ENCODE results near the gene CENPL. TPM values are rescaled to one million over a fixed set of nuclear protein-coding genes. Genes with fewer than 3 reads are reported as not detected.
"Not testable (repeated sequence)": the region's sequence is repeated elsewhere in the genome, so short reads cannot be mapped to it uniquely, and the experiment has no call there.

The CENPL gene
- total RNA-seq, 6 experiments from 2014 or later: 1.0 to 2.2 (median 1.6) TPM

DNA sequence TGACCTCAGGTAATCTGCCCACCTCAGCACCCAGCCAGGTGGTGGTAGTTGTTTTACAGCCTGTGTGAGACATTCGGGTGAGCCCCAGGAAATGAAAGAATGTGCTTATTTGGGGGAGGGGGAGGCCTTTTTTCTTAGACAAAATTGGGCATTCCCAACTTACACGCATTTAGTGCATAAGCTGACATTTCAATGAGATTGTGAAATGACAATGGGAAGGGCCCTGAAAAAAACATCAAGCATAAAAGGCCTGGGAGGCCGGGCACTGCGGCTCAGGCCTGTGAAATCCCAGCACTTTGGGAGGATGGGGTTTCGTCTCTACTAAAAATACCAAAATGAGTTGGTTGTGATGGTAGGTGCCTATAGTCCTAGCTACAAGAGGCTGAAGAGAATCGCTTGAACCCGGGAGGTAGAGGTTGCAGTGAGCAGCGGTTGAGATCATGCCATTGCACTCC, 38.1 kb upstream of the CENPL start:
- Histone ChIP-seq H3K4me1 (peaks cover 0 to 23% (median 9%) of the 10 kb centered on the region in 4 donors), H3K9me3 (no peaks in the 10 kb centered on the region), H3K27me3 (no peaks in the 10 kb centered on the region), H3K36me3 (peaks cover 16 to 60% (median 24%) of the 10 kb centered on the region in 4 donors), H3K27ac (no peak overlapping the region), H3K4me3 (no peak overlapping the region)
- 72% methylated on average over 7 of the region's 8 CpGs for WGBS (ENCODE audit: insufficient coverage, low coverage, low lambda C conversion rate, missing lambda C conversion rate)
- DNase-seq (no peak), ATAC-seq (no peak)
- intact Hi-C loops (cut with DNase I): no loop called here
- TF ChIP-seq POLR2A (IDR thresholded peaks at IDR 0.05): no peak
- TF ChIP-seq, protein P1, sequence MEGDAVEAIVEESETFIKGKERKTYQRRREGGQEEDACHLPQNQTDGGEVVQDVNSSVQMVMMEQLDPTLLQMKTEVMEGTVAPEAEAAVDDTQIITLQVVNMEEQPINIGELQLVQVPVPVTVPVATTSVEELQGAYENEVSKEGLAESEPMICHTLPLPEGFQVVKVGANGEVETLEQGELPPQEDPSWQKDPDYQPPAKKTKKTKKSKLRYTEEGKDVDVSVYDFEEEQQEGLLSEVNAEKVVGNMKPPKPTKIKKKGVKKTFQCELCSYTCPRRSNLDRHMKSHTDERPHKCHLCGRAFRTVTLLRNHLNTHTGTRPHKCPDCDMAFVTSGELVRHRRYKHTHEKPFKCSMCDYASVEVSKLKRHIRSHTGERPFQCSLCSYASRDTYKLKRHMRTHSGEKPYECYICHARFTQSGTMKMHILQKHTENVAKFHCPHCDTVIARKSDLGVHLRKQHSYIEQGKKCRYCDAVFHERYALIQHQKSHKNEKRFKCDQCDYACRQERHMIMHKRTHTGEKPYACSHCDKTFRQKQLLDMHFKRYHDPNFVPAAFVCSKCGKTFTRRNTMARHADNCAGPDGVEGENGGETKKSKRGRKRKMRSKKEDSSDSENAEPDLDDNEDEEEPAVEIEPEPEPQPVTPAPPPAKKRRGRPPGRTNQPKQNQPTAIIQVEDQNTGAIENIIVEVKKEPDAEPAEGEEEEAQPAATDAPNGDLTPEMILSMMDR (IDR thresholded peaks at IDR 0.05): no peak

DNA sequence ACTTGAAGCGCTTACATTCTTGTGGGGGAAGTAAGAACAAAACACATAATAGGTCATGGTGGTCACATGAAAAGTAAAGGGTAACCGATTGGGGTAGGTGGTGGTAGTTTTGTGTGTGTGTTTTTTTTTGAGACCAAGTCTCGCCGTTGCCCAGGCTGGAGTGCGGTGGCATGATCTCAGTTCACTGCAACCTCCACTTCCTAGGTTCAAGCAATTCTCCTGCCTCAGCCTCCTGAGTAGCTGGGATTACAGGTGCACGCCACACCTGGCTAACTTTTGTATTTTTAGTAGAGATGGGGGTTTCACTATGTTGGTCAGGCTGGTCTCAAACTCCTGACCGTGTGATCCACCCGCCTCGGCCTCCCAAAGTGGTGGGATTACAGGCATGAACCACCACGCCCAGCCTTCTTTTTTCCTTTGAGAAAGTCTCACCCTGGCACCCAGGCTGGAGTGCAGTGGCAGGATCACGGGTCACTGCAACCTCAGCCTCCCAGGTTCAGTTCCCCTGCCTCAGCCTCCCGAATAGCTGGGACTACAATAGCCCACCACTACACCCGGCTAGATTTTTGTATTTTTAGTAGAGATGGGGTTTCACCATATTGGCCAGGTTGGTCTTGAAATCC, 37.6 kb upstream of the CENPL start:
- Histone ChIP-seq H3K4me1 (peaks cover 0 to 23% (median 9%) of the 10 kb centered on the region in 4 donors), H3K36me3 (peaks cover 16 to 66% (median 24%) of the 10 kb centered on the region in 4 donors)
- intact Hi-C loops (cut with DNase I); H3K9me3 ChIP-seq; H3K27ac ChIP-seq; H3K27me3 ChIP-seq; H3K4me3 ChIP-seq; DNase-seq: not testable (repeated sequence)
- WGBS (ENCODE audit: insufficient coverage, low coverage, low lambda C conversion rate, missing lambda C conversion rate): 93% methylated on average over 5 of the region's 13 CpGs
- ATAC-seq: peak in 1 of 4 donors; percentile 10

DNA sequence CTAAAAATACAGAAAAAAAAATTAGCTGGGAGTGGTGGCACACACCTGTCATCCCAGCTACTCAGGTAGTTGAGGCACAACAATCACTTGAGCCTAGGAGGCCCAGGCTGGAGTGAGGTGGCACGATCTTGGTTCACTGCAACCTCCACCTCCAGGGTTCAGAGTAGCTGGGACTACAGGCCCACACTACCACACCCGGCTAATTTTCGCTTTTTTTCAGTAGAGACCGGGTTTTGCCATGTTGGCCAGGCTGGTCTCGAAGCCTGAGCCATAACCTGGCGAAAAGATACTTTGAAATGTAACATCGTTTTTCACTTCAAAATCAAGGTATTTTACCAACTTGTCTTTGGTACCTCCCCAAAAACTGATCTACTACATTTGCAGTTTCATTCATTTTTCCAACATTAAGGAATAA, 37.1 kb upstream of the CENPL start:
- DNase-seq (no peak), ATAC-seq (no peak)
- WGBS (ENCODE audit: insufficient coverage, low coverage, low lambda C conversion rate, missing lambda C conversion rate): 94% methylated on average over 3 of the region's 7 CpGs
- intact Hi-C loops (cut with DNase I): no loop called here
- Histone ChIP-seq H3K4me3 (no peak overlapping the region), H3K4me1 (peaks cover 0 to 18% (median 8%) of the 10 kb centered on the region in 4 donors), H3K27me3 (no peaks in the 10 kb centered on the region), H3K9me3 (no peaks in the 10 kb centered on the region), H3K36me3 (peaks cover 16 to 69% (median 24%) of the 10 kb centered on the region in 4 donors), H3K27ac (no peak overlapping the region)
- TF ChIP-seq, protein P1 (IDR thresholded peaks at IDR 0.05): no peak
- TF ChIP-seq POLR2A (IDR thresholded peaks at IDR 0.05): no peak

DNA sequence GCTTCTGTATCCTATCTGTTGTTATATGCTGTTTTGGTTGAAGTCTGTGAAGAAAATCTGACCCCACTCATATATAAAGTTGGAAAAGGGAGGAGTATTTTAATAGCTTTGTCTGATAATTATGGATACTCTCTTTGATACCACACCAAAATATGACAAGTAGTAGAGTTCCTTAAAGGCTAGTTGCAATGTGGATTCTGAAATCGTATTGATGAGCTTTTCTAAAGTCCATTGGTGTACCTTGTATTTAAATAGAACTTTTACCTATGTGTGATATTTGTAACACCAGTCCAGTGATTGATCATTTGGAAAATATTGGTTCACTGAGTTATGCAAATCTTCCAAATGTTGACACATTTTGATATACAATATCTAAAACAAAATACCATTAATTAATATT, 35.4 kb upstream of the CENPL start:
- H3K36me3 ChIP-seq: peaks cover 8 to 58% (median 19%) of the 10 kb centered on the region in 4 donors
- intact Hi-C loops (cut with DNase I): no loop called here

DNA sequence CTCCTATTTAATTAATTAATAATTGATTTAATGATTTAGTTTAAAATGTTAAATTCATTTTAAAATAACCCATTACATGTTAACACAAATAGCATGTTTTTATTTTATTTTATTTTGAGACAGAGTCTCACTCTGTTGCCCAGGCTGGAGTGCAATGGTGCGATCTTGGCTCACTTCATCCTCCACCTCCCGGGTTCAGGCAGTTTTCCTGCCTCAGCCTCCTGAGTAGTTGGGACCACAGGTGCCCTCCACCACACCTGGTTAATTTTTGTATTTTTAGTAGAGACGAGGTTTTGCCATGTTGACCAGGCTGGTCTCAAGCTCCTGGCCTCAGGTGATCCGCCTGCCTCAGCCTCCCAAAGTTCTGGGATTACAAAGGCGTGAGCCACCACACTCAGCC, 34.9 kb upstream of the CENPL start:
- intact Hi-C loops (cut with DNase I); H3K27me3 ChIP-seq; H3K9me3 ChIP-seq; DNase-seq; H3K4me1 ChIP-seq; H3K27ac ChIP-seq; H3K4me3 ChIP-seq; ATAC-seq: not testable (repeated sequence)
- 95% methylated on average over 5 of the region's 5 CpGs for WGBS (ENCODE audit: insufficient coverage, low coverage, low lambda C conversion rate, missing lambda C conversion rate)
- peaks cover 3 to 53% (median 15%) of the 10 kb centered on the region in 4 donors for H3K36me3 ChIP-seq

More for the DNA sequence above, 35.4 kb upstream of the CENPL start:
- Histone ChIP-seq H3K9me3 (no peaks in the 10 kb centered on the region), H3K27ac (no peak overlapping the region), H3K4me1 (peaks cover 0 to 1% (median under 1%) of the 10 kb centered on the region in 4 donors), H3K4me3 (no peak overlapping the region), H3K27me3 (no peaks in the 10 kb centered on the region)
- ATAC-seq (no peak), DNase-seq (no peak)
- TF ChIP-seq POLR2A (IDR thresholded peaks at IDR 0.05): no peak
- TF ChIP-seq, protein P1 (IDR thresholded peaks at IDR 0.05): no peak
- 100% methylated on average over 1 of the region's 1 CpG for WGBS (ENCODE audit: insufficient coverage, low coverage, low lambda C conversion rate, missing lambda C conversion rate)

All from right lobe of liver (tissue), 6 donors.